Keratinocyte (primary cell): ENCODE results near the gene GPALPP1. TPM values are rescaled to one million over a fixed set of nuclear protein-coding genes. Genes with fewer than 3 reads are reported as not detected.

Experiments
- DNase-seq: peaks from one replicate; pipeline ENCODE4 v3.0.0-alpha.2; 2011; ENCODE audit warnings: low read depth, missing footprints, low spot score
- FAIRE-seq: peaks from 2 replicates; lab custom pipeline; 2011; peaks lifted over from hg19 to GRCh38; lab: Jason Lieb, UNC
- H2AFZ ChIP-seq: 2 replicates; pipeline ENCODE4 v1.6.0; 2012; ENCODE audit warnings: low read length, control low read depth, inconsistent platforms; ENCODE audit not compliant: control insufficient read depth
- H3K27ac ChIP-seq: 2 replicates; pipeline ENCODE4 v1.5.1; 2011; ENCODE audit warnings: low read length; ENCODE audit not compliant: control insufficient read depth, insufficient read depth
- H3K27me3 ChIP-seq: 3 replicates; pipeline ENCODE4 v1.6.0; 2011; ENCODE audit warnings: low read length; ENCODE audit not compliant: control insufficient read depth, insufficient read depth; ENCODE audit errors: extremely low read depth
- H3K36me3 ChIP-seq, 2 experiments: 2 replicates in 1 of 2; 3 replicates in 1 of 2; pipeline ENCODE4 v1.5.1; 2011; ENCODE audit warnings: low read length in 2 of 2, mild to moderate bottlenecking in 1 of 2; ENCODE audit not compliant: control insufficient read depth in 2 of 2, insufficient read depth in 2 of 2; ENCODE audit errors: extremely low read depth in 1 of 2
- H3K4me1 ChIP-seq: 3 replicates; pipeline ENCODE4 v1.5.1; 2011; ENCODE audit warnings: low read length; ENCODE audit not compliant: control insufficient read depth, insufficient read depth; ENCODE audit errors: extremely low read depth
- H3K4me2 ChIP-seq: 3 replicates; pipeline ENCODE4 v1.6.0; 2011; ENCODE audit warnings: low read depth, low read length; ENCODE audit not compliant: control insufficient read depth, insufficient read depth; ENCODE audit errors: extremely low read depth
- H3K4me3 ChIP-seq, 3 experiments: fragments of 200-600 bp in 1 of 3; sonication (generic) in 1 of 3; 2 replicates in 2 of 3; 3 replicates in 1 of 3; pipeline ENCODE4 v1.5.1; 2011 to 2016; ENCODE audit warnings: low read length in 3 of 3, mild to moderate bottlenecking in 3 of 3, control low read depth in 2 of 3, inconsistent platforms in 1 of 3, low read depth in 1 of 3, mixed read lengths in 1 of 3, mixed run types in 1 of 3, moderate library complexity in 1 of 3; ENCODE audit not compliant: control insufficient read depth in 2 of 3, insufficient read depth in 2 of 3; ENCODE audit errors: extremely low read depth in 1 of 3
- H3K79me2 ChIP-seq: 2 replicates; pipeline ENCODE4 v1.6.0; 2012; ENCODE audit warnings: low read length; ENCODE audit not compliant: control insufficient read depth, insufficient read depth
- H3K9ac ChIP-seq: 3 replicates; pipeline ENCODE4 v1.6.0; 2011; ENCODE audit warnings: low read length; ENCODE audit not compliant: control insufficient read depth, insufficient read depth; ENCODE audit errors: extremely low read depth
- H3K9me1 ChIP-seq: 3 replicates; pipeline ENCODE4 v1.6.0; 2011; ENCODE audit warnings: low read length; ENCODE audit not compliant: control insufficient read depth, insufficient read depth; ENCODE audit errors: extremely low read depth
- H3K9me3 ChIP-seq: 2 replicates; pipeline ENCODE4 v1.5.1; 2012; ENCODE audit warnings: low read depth, low read length; ENCODE audit not compliant: control insufficient read depth
- H4K20me1 ChIP-seq: 3 replicates; pipeline ENCODE4 v1.6.0; 2011; ENCODE audit warnings: low read length; ENCODE audit not compliant: control insufficient read depth, insufficient read depth; ENCODE audit errors: extremely low read depth
- CTCF ChIP-seq, 3 experiments: IDR thresholded peaks in 1 of 3; conservative IDR thresholded peaks in 1 of 3; optimal IDR thresholded peaks in 1 of 3; 2 replicates in 2 of 3; 3 replicates in 1 of 3; pipeline versions ENCODE3 to v1.5.1; 2011; ENCODE audit warnings: low read length in 3 of 3, mild to moderate bottlenecking in 3 of 3, moderate library complexity in 2 of 3, control low read depth in 1 of 3, inconsistent platforms in 1 of 3; ENCODE audit not compliant: insufficient read depth in 2 of 3; ENCODE audit errors: extremely low read depth in 1 of 3
- EZH2 ChIP-seq: IDR thresholded peaks from one replicate; pipeline ENCODE4 v1.6.1; 2012; ENCODE audit warnings: inconsistent platforms, mild to moderate bottlenecking, low read length, moderate library complexity
- dilution Hi-C: fragments of 300-500 bp; cut with MboI; formaldehyde crosslinking; loops from one replicate; pipeline ENCODE4 v1.7.0; 2020; ENCODE audit warnings: low sequenced_read_pairs; ENCODE audit not compliant: extremely low pct_ligation_motif_present
- polyA plus RNA-seq, 5 experiments: library from polyadenylated mRNA; depleted of rRNA in 3 of 5; stranded (reverse) in 3 of 5; stranded (forward) in 1 of 5; unstranded in 1 of 5; fragments of >200 nt; gene quantifications; 1 replicate in 1 of 5; 2 replicates in 3 of 5; 3 replicates in 1 of 5; pipeline versions ENCODE4 v1.2.1 to v1.2.3, GENCODE V29; 2011 to 2012; ENCODE audit warnings: missing spikeins in 2 of 5, low read depth in 1 of 5, low replicate concordance in 1 of 5

Gene GPALPP1
- polyA plus RNA-seq, 1 donor (not counting 4 experiments of a cell fraction or from before 2014, with no cell fraction given): 17.7 TPM

- Histone ChIP-seq H3K9me3 (no peaks in the 10 kb centered on the region), H3K36me3 (peaks cover 7 to 9% of the 10 kb centered on the region in 2 experiments), H2AFZ (no peak overlapping the region), H3K4me3 (no peak overlapping the region), H3K79me2 (no peaks in the 10 kb centered on the region), H3K27ac (no peak overlapping the region), H3K9me1 (no peaks in the 10 kb centered on the region), H3K27me3 (no peaks in the 10 kb centered on the region), H3K4me1 (no peaks in the 10 kb centered on the region), H4K20me1 (no peaks in the 10 kb centered on the region), H3K9ac (no peak overlapping the region), H3K4me2 (no peak overlapping the region)
- TF ChIP-seq CTCF (optimal IDR thresholded peaks at IDR 0.05 in 1 of 3, IDR thresholded peaks at IDR 0.05 in 1 of 3, conservative IDR thresholded peaks at IDR 0.05 in 1 of 3; ENCODE audit: extremely low read depth in 1 of 3, insufficient read depth in 2 of 3, low read length in 3 of 3) (no peak), EZH2 (no peak)
- dilution Hi-C loops: no loop called here
- DNase-seq (no peak), FAIRE-seq (no peak)
Observed at GRCh38 chr13:45011198-45011597, 21.9 kb downstream of the GPALPP1 start.

- peaks cover under 1 to 7% of the 10 kb centered on the region in 2 experiments for H3K36me3 ChIP-seq
- H3K4me1 ChIP-seq: no peaks in the 10 kb centered on the region
- no peaks in the 10 kb centered on the region for H3K9me1 ChIP-seq
- no peaks in the 10 kb centered on the region for H3K27me3 ChIP-seq
- no peak overlapping the region for H3K27ac ChIP-seq
- no peak for TF ChIP-seq EZH2
- no peak for TF ChIP-seq CTCF (optimal IDR thresholded peaks at IDR 0.05 in 1 of 3, IDR thresholded peaks at IDR 0.05 in 1 of 3, conservative IDR thresholded peaks at IDR 0.05 in 1 of 3; ENCODE audit: extremely low read depth in 1 of 3, insufficient read depth in 2 of 3, low read length in 3 of 3)
- FAIRE-seq (no peak), DNase-seq (no peak)
- H3K4me3 ChIP-seq: no peak overlapping the region
- no peaks in the 10 kb centered on the region for H4K20me1 ChIP-seq
- H3K9me3 ChIP-seq: no peaks in the 10 kb centered on the region
- no peak overlapping the region for H3K9ac ChIP-seq
- no peak overlapping the region for H3K4me2 ChIP-seq
- dilution Hi-C loops: no loop called here
- H2AFZ ChIP-seq: no peak overlapping the region
- no peaks in the 10 kb centered on the region for H3K79me2 ChIP-seq
Observed at GRCh38 chr13:45015300-45015699, 26.0 kb downstream of the GPALPP1 start.
